Measurements from ENCODE around the gene MTMR12. TPM values are rescaled to one million over a fixed set of nuclear protein-coding genes. Genes with fewer than 3 reads are reported as not detected.
A peak's percentile ranks its signal among the peaks of the same experiment; 100 is the strongest.

The MTMR12 gene
- total RNA-seq, 1 donor from 2014 or later = 36.3 TPM

GRCh38 chr5:32270946-32271345, 41.8 kb downstream of the MTMR12 start:
- Mint-ChIP-seq H3K27me3 (no peaks in the 10 kb centered on the region), H3K27ac (peak overlapping the region; percentile 41), H3K4me3 (no peak overlapping the region), H3K4me1 (peaks cover 25% of the 10 kb centered on the region), H3K36me3 (ENCODE audit: low read depth) (peaks cover 80% of the 10 kb centered on the region), H3K9me3 (no peaks in the 10 kb centered on the region)
- POLR2A ChIA-PET = no interaction called here
- intact Hi-C loops (cut with micrococcal nuclease) = no loop called here
- ATAC-seq (ENCODE audit: low read depth) (no peak), DNase-seq (no peak)
- CTCF ChIA-PET = interaction anchor here (1.1 kb wide), 1 partner anchor 59 kb away, joined by 5 read pairs; no protein-coding TSS in a partner anchor
- TF ChIP-seq CTCF (IDR thresholded peaks at IDR 0.05) = no peak

GRCh38 chr5:32270178-32270577, 42.6 kb downstream of the MTMR12 start:
- Mint-ChIP-seq H3K4me3 (no peak overlapping the region), H3K27ac (no peak overlapping the region), H3K4me1 (peaks cover 19% of the 10 kb centered on the region), H3K27me3 (no peaks in the 10 kb centered on the region), H3K9me3 (no peaks in the 10 kb centered on the region), H3K36me3 (ENCODE audit: low read depth) (peaks cover 85% of the 10 kb centered on the region)
- ChIA-PET POLR2A (interaction anchor here (0.7 kb wide), 1 partner anchor 27 kb away, joined by 3 read pairs; no protein-coding TSS in a partner anchor), CTCF (interaction anchor here (1.1 kb wide), 1 partner anchor 59 kb away, joined by 5 read pairs; no protein-coding TSS in a partner anchor)
- intact Hi-C loops (cut with micrococcal nuclease) = no loop called here
- ATAC-seq (ENCODE audit: low read depth) (no peak), DNase-seq (no peak)
- no peak for TF ChIP-seq CTCF (IDR thresholded peaks at IDR 0.05)

- ATAC-seq (ENCODE audit: low read depth) = no peak
- intact Hi-C loops (cut with micrococcal nuclease) = no loop called here
- H3K27me3 Mint-ChIP-seq = no peaks in the 10 kb centered on the region
- H3K36me3 Mint-ChIP-seq (ENCODE audit: low read depth) = peaks cover 89% of the 10 kb centered on the region
- ChIA-PET POLR2A (no interaction called here), CTCF (no interaction called here)
- H3K4me3 Mint-ChIP-seq = no peak overlapping the region
- H3K27ac Mint-ChIP-seq = no peak overlapping the region
- peaks cover 15% of the 10 kb centered on the region for H3K4me1 Mint-ChIP-seq
- no peak for DNase-seq
- TF ChIP-seq CTCF (IDR thresholded peaks at IDR 0.05) = no peak
- peaks cover 9% of the 10 kb centered on the region for H3K9me3 Mint-ChIP-seq
These were observed 46.8 kb downstream of the MTMR12 start for GRCh38 chr5:32265902-32266301.

- intact Hi-C loops (cut with micrococcal nuclease) = loop anchor here (5.0 kb wide), 1 partner anchor 47 kb away; the partner anchor contains the start of gene MTMR12
- ATAC-seq (ENCODE audit: low read depth) = no peak
- Mint-ChIP-seq H3K36me3 (ENCODE audit: low read depth) (peaks cover 85% of the 10 kb centered on the region), H3K4me1 (peaks cover 15% of the 10 kb centered on the region), H3K9me3 (peaks cover 9% of the 10 kb centered on the region), H3K27me3 (no peaks in the 10 kb centered on the region), H3K27ac (no peak overlapping the region), H3K4me3 (no peak overlapping the region)
- ChIA-PET CTCF (interaction anchor here (1.2 kb wide), 1 partner anchor 64 kb away, joined by 3 read pairs; no protein-coding TSS in a partner anchor), POLR2A (no interaction called here)
- no peak for DNase-seq
- TF ChIP-seq CTCF (IDR thresholded peaks at IDR 0.05) = no peak
These were observed 47.7 kb downstream of the MTMR12 start for GRCh38 chr5:32264957-32265572.

GRCh38 chr5:32263684-32264083, 49.1 kb downstream of the MTMR12 start:
- no peak for TF ChIP-seq CTCF (IDR thresholded peaks at IDR 0.05)
- intact Hi-C loops (cut with micrococcal nuclease) = loop anchor here (5.0 kb wide), 1 partner anchor 49 kb away; the partner anchor contains the start of gene MTMR12
- Mint-ChIP-seq H3K36me3 (ENCODE audit: low read depth) (peaks cover 89% of the 10 kb centered on the region), H3K4me3 (no peak overlapping the region), H3K27ac (no peak overlapping the region), H3K4me1 (peaks cover 17% of the 10 kb centered on the region), H3K9me3 (peaks cover 9% of the 10 kb centered on the region), H3K27me3 (no peaks in the 10 kb centered on the region)
- CTCF ChIA-PET = interaction anchor here (1.2 to 1.8 kb wide), 2 partner anchors 32 to 66 kb away, joined by 3 to 4 read pairs; no protein-coding TSS in a partner anchor
- DNase-seq (no peak), ATAC-seq (ENCODE audit: low read depth) (no peak)
- POLR2A ChIA-PET = no interaction called here

Measured in activated B cell treated with CpG ODN at 0.5 μM for 24 hours (primary cell).